GM18498 (cell line): ENCODE data around the gene KNTC1.
"Not testable (repeated sequence)": the region's sequence is repeated elsewhere in the genome, so short reads cannot be mapped to it uniquely, and the experiment has no call there.

ENCODE experiments used
- ATAC-seq: cut with Tn5 transposase; IDR thresholded peaks from one replicate; pipeline ENCODE4 v1.9.1; 2021; ENCODE audit warnings: mild to moderate bottlenecking, moderate library complexity; ENCODE audit not compliant: unreplicated experiment

The KNTC1 gene

GRCh38 chr12:122547330-122547729 lies 20.3 kb downstream of the KNTC1 start:
- no peak for ATAC-seq

GRCh38 chr12:122558745-122559641 lies 31.9 kb downstream of the KNTC1 start:
- ATAC-seq = no peak

GRCh38 chr12:122560138-122560537 lies 33.1 kb downstream of the KNTC1 start:
- no peak for ATAC-seq

- ATAC-seq = no peak
These were observed 36.3 kb downstream of the KNTC1 start for GRCh38 chr12:122563361-122563760.

- not testable (repeated sequence) for ATAC-seq
These were observed 39.8 kb downstream of the KNTC1 start for GRCh38 chr12:122566816-122567215.

- ATAC-seq = no peak
These were observed 42.2 kb downstream of the KNTC1 start for GRCh38 chr12:122569288-122569687.

GRCh38 chr12:122570006-122570405 lies 43.0 kb downstream of the KNTC1 start:
- not testable (repeated sequence) for ATAC-seq

GRCh38 chr12:122571821-122572220 lies 44.8 kb downstream of the KNTC1 start:
- ATAC-seq = no peak

- ATAC-seq = not testable (repeated sequence)
These were observed 56.2 kb downstream of the KNTC1 start for GRCh38 chr12:122583294-122583693.

GRCh38 chr12:122584177-122584863 lies 57.3 kb downstream of the KNTC1 start:
- no peak for ATAC-seq

- ATAC-seq = no peak
These were observed 63.9 kb downstream of the KNTC1 start for GRCh38 chr12:122590990-122591389.

- ATAC-seq = not testable (repeated sequence)
These were observed 64.9 kb downstream of the KNTC1 start for GRCh38 chr12:122591966-122592365.

GRCh38 chr12:122592543-122592942 lies 65.5 kb downstream of the KNTC1 start:
- not testable (repeated sequence) for ATAC-seq

GRCh38 chr12:122593910-122594309 lies 66.9 kb downstream of the KNTC1 start:
- no peak for ATAC-seq

GRCh38 chr12:122596838-122597237 lies 69.8 kb downstream of the KNTC1 start:
- ATAC-seq = no peak

GRCh38 chr12:122602456-122602855 lies 75.4 kb downstream of the KNTC1 start:
- ATAC-seq = no peak

GRCh38 chr12:122604993-122605392 lies 77.9 kb downstream of the KNTC1 start:
- ATAC-seq = no peak

GRCh38 chr12:122609732-122610131 lies 82.7 kb downstream of the KNTC1 start:
- ATAC-seq = no peak

- no peak for ATAC-seq
These were observed 83.2 kb downstream of the KNTC1 start for GRCh38 chr12:122610207-122610606.

GRCh38 chr12:122610911-122611310 lies 83.9 kb downstream of the KNTC1 start:
- no peak for ATAC-seq

- ATAC-seq = no peak
These were observed 87.8 kb downstream of the KNTC1 start for GRCh38 chr12:122614839-122615238.

- no peak for ATAC-seq
These were observed 88.7 kb downstream of the KNTC1 start for GRCh38 chr12:122615780-122616179.
